ENCODE results near the gene C3orf18.

C3orf18 gene

GRCh38 chr3:50584391-50584790 is 16.8 kb upstream of the C3orf18 start:
- in situ Hi-C loops (cut with MboI; ENCODE audit: low sequenced_read_pairs), result no loop called here

- in situ Hi-C loops (cut with MboI; ENCODE audit: low sequenced_read_pairs), result no loop called here
Observed at GRCh38 chr3:50583897-50584296, 16.4 kb upstream of the C3orf18 start.

- in situ Hi-C loops (cut with MboI; ENCODE audit: low sequenced_read_pairs), result no loop called here
Observed at GRCh38 chr3:50582083-50582482, 14.5 kb upstream of the C3orf18 start.

GRCh38 chr3:50581459-50581842 is 13.9 kb upstream of the C3orf18 start:
- in situ Hi-C loops (cut with MboI; ENCODE audit: low sequenced_read_pairs), result no loop called here

DNA sequence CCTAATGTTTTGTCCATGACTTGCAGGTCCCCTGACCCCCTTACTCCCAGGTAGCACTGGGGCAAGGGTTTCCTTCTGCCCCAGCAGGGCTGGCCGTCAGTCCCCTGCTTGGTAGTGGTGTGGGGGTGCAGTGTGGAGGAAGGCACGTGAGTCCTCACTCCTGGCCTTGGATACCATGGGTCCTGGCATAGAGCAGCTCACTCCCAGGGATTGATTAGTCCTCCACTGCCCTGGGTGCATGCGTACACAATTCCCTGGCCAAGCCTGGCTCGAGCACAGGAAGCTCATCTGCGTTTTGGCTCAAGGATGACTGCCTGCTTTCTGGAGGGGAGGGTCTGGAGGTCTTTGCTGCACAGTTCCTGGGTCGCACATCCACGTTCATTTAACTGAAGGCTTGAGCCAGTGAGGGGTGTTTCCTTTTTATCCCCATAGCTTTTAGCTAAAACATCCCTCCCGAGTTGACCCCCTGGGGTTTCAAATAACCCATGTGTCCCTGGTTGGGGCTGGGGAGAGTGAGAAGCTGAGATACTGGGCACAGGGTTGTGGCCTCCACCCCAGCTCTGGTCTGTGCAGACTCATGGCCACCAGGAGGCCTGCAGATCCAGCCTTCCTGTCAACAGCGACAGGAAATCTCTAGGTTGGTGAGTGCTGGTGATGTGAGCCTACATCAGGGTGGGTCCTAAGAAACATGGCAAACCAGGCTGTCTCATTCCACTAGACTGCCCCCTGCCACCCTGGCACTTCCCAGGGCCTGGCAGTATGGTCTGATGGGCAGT is 13.3 kb upstream of the C3orf18 start:
- in situ Hi-C loops (cut with MboI; ENCODE audit: low sequenced_read_pairs), result no loop called here

GRCh38 chr3:50577348-50577747 is 9.8 kb upstream of the C3orf18 start:
- in situ Hi-C loops (cut with MboI; ENCODE audit: low sequenced_read_pairs), result no loop called here

GRCh38 chr3:50575372-50575771 is 7.8 kb upstream of the C3orf18 start:
- in situ Hi-C loops (cut with MboI; ENCODE audit: low sequenced_read_pairs), result no loop called here

GRCh38 chr3:50574444-50574831 is 6.9 kb upstream of the C3orf18 start:
- in situ Hi-C loops (cut with MboI; ENCODE audit: low sequenced_read_pairs), result no loop called here

- in situ Hi-C loops (cut with MboI; ENCODE audit: low sequenced_read_pairs), result no loop called here
Observed at GRCh38 chr3:50573566-50574443, 6.3 kb upstream of the C3orf18 start.

DNA sequence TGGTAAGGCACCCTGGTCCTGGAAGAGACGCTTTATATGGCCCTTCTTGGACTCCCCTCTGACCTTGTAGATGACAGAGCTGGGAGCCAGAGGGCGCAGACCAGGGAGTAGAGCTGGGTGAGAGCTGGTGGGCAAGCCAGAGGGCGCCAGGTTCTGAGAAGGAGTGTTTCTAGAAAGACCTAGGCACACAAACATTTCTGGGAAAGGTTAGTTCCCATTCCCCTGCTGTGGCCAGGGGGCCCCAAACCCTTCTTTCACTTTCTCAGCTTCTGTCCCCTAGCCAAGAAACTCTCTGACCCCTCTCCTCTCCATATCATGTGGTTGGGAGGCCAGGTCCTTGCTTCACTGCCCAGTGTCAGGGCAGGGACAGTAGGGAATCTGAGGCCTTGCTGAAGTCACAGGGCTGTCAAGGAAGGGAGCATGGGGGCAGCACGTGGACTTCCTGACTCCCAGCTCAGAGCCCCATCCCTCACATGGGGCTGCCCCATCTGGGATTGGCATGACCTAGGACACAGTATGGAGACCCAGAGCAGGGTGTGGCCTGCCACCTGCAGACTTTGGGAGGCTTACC is 5.3 kb upstream of the C3orf18 start:
- in situ Hi-C loops (cut with MboI; ENCODE audit: low sequenced_read_pairs), result no loop called here

DNA sequence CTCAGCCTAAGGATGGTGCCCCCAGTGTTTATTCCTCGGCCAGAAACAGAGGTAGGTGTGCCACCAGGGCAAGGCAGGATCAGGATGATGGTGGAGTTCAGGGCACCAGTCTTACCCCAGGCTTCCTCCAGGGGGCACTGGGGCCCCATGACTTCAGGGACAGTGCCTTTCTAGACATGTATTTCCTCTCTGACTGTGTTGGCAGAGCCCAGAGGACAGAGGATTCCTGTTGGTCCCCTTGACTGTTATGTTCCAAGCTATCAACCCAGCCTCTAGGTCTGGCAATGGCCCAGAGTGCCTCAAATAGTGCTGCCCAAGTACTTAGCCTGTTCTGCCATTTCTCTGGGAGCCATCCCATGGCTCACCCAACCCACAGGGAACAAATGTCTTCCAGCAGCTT is 4.6 kb upstream of the C3orf18 start:
- in situ Hi-C loops (cut with MboI; ENCODE audit: low sequenced_read_pairs), result no loop called here

DNA sequence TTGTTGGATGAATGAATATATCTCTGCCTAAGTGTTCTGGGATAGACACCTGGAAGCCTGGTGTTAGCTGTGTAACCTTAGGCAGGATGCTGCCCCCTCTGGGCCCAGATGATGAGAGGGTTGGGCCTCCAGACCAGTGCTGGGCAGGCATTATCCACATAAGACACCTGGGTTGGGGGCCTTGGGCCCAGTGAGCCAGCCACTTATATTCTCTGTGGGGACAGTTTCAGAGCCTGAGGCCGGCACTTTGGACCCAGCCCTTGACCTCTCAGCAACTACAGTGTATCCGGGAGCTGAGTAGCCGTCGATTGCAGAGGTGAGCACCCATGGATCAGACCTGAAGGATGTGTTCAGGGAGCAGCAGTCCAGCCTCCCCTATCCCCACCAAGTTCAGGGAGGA is 3.9 kb upstream of the C3orf18 start:
- in situ Hi-C loops (cut with MboI; ENCODE audit: low sequenced_read_pairs), result no loop called here

- in situ Hi-C loops (cut with MboI; ENCODE audit: low sequenced_read_pairs), result no loop called here
Observed at GRCh38 chr3:50570508-50571279, 3.1 kb upstream of the C3orf18 start.

DNA sequence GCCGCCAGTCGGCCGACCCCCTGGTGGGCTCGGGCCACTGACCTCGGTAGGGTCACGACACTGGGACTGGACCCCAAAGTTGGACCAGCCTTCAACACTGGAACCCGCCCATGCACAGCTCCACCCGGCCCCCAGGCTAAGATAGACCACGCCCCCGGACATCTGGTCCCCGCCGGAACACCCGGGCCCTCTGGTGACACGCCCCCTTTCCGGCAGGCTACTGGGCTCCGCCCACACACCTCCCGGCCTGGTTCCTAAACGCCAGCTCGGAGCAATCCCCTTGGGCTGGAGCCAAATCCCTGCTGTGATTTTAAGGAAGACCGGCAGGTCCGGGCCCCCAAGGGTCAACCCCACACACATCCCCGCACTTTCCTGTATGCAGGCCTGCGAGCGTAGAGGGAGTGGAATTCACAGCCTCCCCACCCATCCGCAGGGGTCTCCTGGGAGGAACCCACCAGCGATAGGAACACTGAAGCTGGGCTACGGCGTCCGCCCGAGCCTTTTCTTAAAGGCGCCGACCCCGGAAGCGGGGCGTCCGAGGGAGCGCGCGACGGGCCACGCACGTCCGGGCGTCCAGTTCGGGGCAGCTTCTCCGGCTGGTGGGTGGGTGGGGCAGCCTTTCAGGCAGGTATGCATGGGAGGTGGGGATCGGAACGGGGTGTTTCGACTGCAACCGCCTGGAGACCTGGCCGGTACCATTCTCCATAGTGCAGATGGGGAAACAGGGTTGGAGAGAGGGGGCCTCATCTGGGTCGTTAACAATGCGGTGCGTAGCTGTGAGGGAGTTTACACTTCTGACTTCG is 1.6 kb upstream of the C3orf18 start, which contains the start of gene HEMK1:
HEMK1 (plus strand) TSS at position 576 of the 803 bp plus-strand sequence. CDS start 1,583 bp downstream, outside the sequence.
- in situ Hi-C loops (cut with MboI; ENCODE audit: low sequenced_read_pairs), result no loop called here

- in situ Hi-C loops (cut with MboI; ENCODE audit: low sequenced_read_pairs), result no loop called here
Observed at GRCh38 chr3:50567011-50567385, 549 bp downstream of the C3orf18 start.

DNA sequence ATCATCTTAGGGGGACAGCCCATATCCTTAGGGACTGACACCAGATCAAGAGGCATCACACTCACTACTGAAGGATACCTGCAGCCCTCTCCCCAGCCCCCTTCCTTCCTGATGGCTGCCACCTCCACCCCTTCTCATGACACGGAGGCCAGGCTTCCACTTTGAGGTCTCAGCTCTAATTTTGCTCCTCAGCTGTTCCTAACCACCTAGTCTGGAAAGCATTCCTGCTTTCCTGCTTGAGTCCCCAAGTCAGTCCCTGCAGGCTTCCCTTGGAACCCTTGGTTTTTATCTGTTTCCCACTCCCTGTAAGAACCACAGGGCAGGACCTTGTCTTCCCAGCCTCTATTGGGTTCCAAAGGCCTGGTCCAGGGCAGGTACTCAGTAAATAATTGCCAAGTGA is 3.2 kb downstream of the C3orf18 start:
- in situ Hi-C loops (cut with MboI; ENCODE audit: low sequenced_read_pairs), result no loop called here

DNA sequence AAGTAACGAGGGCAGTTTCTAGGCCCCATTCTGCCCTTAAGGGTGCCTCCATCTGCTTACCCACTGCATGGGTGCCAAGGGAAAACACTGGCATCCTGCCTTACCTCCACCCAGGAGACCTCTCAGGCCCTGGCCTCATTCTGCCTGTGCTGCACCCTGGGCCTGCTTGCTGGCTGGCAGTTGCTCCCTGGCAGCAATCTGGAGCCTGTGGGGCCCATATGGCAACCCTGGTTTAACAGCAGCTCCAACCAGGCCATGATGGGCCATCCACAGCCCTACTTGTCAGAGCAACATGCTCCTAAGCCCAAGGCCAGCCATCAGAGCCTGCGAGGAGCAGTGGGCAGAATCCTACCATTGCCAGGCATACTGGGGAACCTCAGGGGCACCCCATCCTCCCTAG is 3.7 kb downstream of the C3orf18 start:
- in situ Hi-C loops (cut with MboI; ENCODE audit: low sequenced_read_pairs), result no loop called here

- in situ Hi-C loops (cut with MboI; ENCODE audit: low sequenced_read_pairs), result no loop called here
Observed at GRCh38 chr3:50562861-50563260, 4.7 kb downstream of the C3orf18 start.

DNA sequence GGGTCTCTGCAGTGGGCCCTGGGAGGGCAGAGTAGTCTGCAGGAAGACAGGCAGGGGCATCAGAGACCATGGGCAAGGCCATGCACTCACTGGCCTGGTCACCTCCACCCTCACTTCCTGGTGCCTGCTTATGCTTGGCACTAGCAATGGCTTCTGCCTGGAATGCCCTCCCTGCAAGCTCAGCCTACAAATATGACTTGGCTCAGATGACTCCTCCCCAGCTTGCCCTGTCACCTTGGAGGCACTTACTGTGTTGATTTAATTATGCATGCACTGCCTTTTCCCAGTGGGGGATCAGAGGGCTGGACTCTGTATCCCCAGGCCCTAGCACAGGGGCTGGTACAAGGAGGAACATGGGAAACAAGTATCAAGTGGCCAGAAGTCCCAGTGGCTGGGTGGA is 7.8 kb downstream of the C3orf18 start:
- in situ Hi-C loops (cut with MboI; ENCODE audit: low sequenced_read_pairs), result no loop called here

- in situ Hi-C loops (cut with MboI; ENCODE audit: low sequenced_read_pairs), result no loop called here
Observed at GRCh38 chr3:50557915-50558314, 9.6 kb downstream of the C3orf18 start.
